Motor neuron (in vitro differentiated cells): Measurements from ENCODE around the gene DGKG. TPM values are rescaled to one million over a fixed set of nuclear protein-coding genes. Genes with fewer than 3 reads are reported as not detected.

Experiments used
- ATAC-seq, 8 experiments: fragments of 200-7000 bp; cut with Tn5 transposase; replicated peaks in 6 of 8; 2 replicates each; pipeline ENCODE4 v1.8.0; 2021; ENCODE audit warnings: mild to moderate bottlenecking in 8 of 8, moderate library complexity in 8 of 8
- H3K27ac ChIP-seq, 2 donors: fragments of 250-450 bp; sonication (Bioruptor Pico); 2 replicates each; pipeline ENCODE4 v1.9.0; 2021; ENCODE audit warnings: antibody characterized with exemption in 2 of 2, mild to moderate bottlenecking in 2 of 2, moderate library complexity in 1 of 2
- H3K4me1 ChIP-seq, 2 donors: fragments of 250-450 bp; sonication (Bioruptor Pico); replicated peaks in 1 of 2; 2 replicates each; pipeline ENCODE4 v1.6.1; 2021; ENCODE audit warnings: antibody characterized with exemption in 2 of 2, mild to moderate bottlenecking in 2 of 2, moderate library complexity in 1 of 2
- H3K4me3 ChIP-seq, 5 donors: fragments of 250-450 bp; sonication (Bioruptor Pico); 2 replicates each; pipeline ENCODE4 v1.9.0; 2021; ENCODE audit warnings: antibody characterized with exemption in 5 of 5, mild to moderate bottlenecking in 5 of 5, moderate library complexity in 4 of 5
- WGBS, 10 experiments: fragments of 450-650 bp; shearing (Covaris generic); methylation state at CpG; one replicate each; pipeline ENCODE4 v1.0.0; 2022; 5-methylcytosine and 5-hydroxymethylcytosine counted together
- in situ Hi-C, 9 experiments: fragments of 400-800 bp; cut with MboI; loops; one replicate each; pipeline ENCODE4 v1.15.0; 2021; ENCODE audit warnings: low sequenced_read_pairs in 9 of 9, low pct_unique_long_range_greater_than_20kb in 2 of 9; ENCODE audit not compliant: unreplicated experiment in 9 of 9
- total RNA-seq, 8 experiments: library from RNA; unstranded; fragments of 300-600 nt; gene quantifications; 2 replicates each; pipeline versions ENCODE4 v1.2.3 to v1.2.4, GENCODE V29; 2022

The DGKG gene
- total RNA-seq, 8 experiments from 2014 or later: 0.05 to 3.1 (median 0.66) TPM; not detected in 1

- Histone ChIP-seq H3K4me3 (peak overlapping the region in 2 of 5 donors; percentile 35 to 39), H3K4me1 (peaks cover 0 to 11% of the 10 kb centered on the region in 2 donors), H3K27ac (no peak overlapping the region)
- ATAC-seq: no peak
- 0 to 42% (median 16%) methylated on average over 1 to 9 of the region's 10 CpGs; no CpG with 5 or more reads in 3 of the 10 experiments for WGBS, 10 experiments
- in situ Hi-C loops: no loop called here
Measured at GRCh38 chr3:186194451-186194811, 167.6 kb downstream of the DGKG start.

- in situ Hi-C loops: no loop called here
- H3K4me1 ChIP-seq: peaks cover 0 to 11% of the 10 kb centered on the region in 2 donors
- H3K27ac ChIP-seq: no peak overlapping the region
- 0 to 20% (median 6%) methylated on average over 1 to 26 of the region's 75 CpGs; no CpG with 5 or more reads in 2 of the 10 experiments for WGBS, 10 experiments
- ATAC-seq: peak; percentile 59 to 98 (median 94)
- peak overlapping the region; percentile 23 to 39 (median 34) for H3K4me3 ChIP-seq
Measured at GRCh38 chr3:186193534-186194450, 168.2 kb downstream of the DGKG start.

- H3K27ac ChIP-seq: no peak overlapping the region
- 25 to 100% (median 70%) methylated on average over 1 to 5 of the region's 6 CpGs; no CpG with 5 or more reads in 1 of the 10 experiments for WGBS, 10 experiments
- in situ Hi-C loops: no loop called here
- no peak overlapping the region for H3K4me3 ChIP-seq
- H3K4me1 ChIP-seq: peaks cover 0 to 11% of the 10 kb centered on the region in 2 donors
- no peak for ATAC-seq
Measured at GRCh38 chr3:186192823-186193222, 169.2 kb downstream of the DGKG start.

GRCh38 chr3:186189492-186189891 is 172.5 kb downstream of the DGKG start:
- 61 to 100% (median 80%) methylated on average over 1 to 2 of the region's 2 CpGs; no CpG with 5 or more reads in 4 of the 10 experiments for WGBS, 10 experiments
- H3K4me3 ChIP-seq: no peak overlapping the region
- H3K27ac ChIP-seq: no peak overlapping the region
- ATAC-seq: no peak
- H3K4me1 ChIP-seq: peaks cover 0 to 6% of the 10 kb centered on the region in 2 donors
- in situ Hi-C loops: no loop called here

GRCh38 chr3:186187401-186188275 is 174.4 kb downstream of the DGKG start:
- 29 to 81% (median 57%) methylated on average over 1 to 11 of the region's 11 CpGs; no CpG with 5 or more reads in 2 of the 10 experiments for WGBS, 10 experiments
- peak in 3 of 8 experiments; percentile 37 to 85 (median 79) for ATAC-seq
- H3K4me3 ChIP-seq: no peak overlapping the region
- no peak overlapping the region for H3K27ac ChIP-seq
- no peaks in the 10 kb centered on the region for H3K4me1 ChIP-seq
- in situ Hi-C loops: no loop called here

- Histone ChIP-seq H3K27ac (no peak overlapping the region), H3K4me1 (peaks cover 0 to under 1% of the 10 kb centered on the region in 2 donors), H3K4me3 (no peak overlapping the region)
- ATAC-seq: no peak
- 0 to 100% (median 50%) methylated on average over 1 to 2 of the region's 2 CpGs; no CpG with 5 or more reads in 5 of the 10 experiments for WGBS, 10 experiments
- in situ Hi-C loops: no loop called here
Measured at GRCh38 chr3:186185194-186185787, 176.7 kb downstream of the DGKG start.

GRCh38 chr3:186184021-186184420 is 178.0 kb downstream of the DGKG start:
- Histone ChIP-seq H3K4me3 (no peak overlapping the region), H3K27ac (no peak overlapping the region), H3K4me1 (peaks cover 0 to 5% of the 10 kb centered on the region in 2 donors)
- in situ Hi-C loops: no loop called here
- WGBS, 10 experiments: 0 to 83% (median 67%) methylated on average over 1 to 2 of the region's 2 CpGs; no CpG with 5 or more reads in 1 of the 10 experiments
- no peak for ATAC-seq

GRCh38 chr3:186182850-186183249 is 179.2 kb downstream of the DGKG start:
- H3K4me3 ChIP-seq: no peak overlapping the region
- ATAC-seq: no peak
- WGBS, 10 experiments: 9 to 95% (median 81%) methylated on average over 3 to 6 of the region's 6 CpGs; no CpG with 5 or more reads in 3 of the 10 experiments
- H3K4me1 ChIP-seq: peaks cover 0 to 5% of the 10 kb centered on the region in 2 donors
- H3K27ac ChIP-seq: no peak overlapping the region
- in situ Hi-C loops: no loop called here

GRCh38 chr3:186181901-186182300 is 180.1 kb downstream of the DGKG start:
- no peak overlapping the region for H3K4me3 ChIP-seq
- no peak overlapping the region for H3K27ac ChIP-seq
- no peak for ATAC-seq
- H3K4me1 ChIP-seq: peaks cover 0 to 5% of the 10 kb centered on the region in 2 donors
- 59 to 100% (median 82%) methylated on average over 1 to 2 of the region's 2 CpGs; no CpG with 5 or more reads in 4 of the 10 experiments for WGBS, 10 experiments
- in situ Hi-C loops: no loop called here

- H3K4me3 ChIP-seq: no peak overlapping the region
- WGBS, 10 experiments: 17 to 72% (median 40%) methylated on average over 1 to 6 of the region's 6 CpGs; no CpG with 5 or more reads in 3 of the 10 experiments
- peak in 1 of 8 experiments; percentile 54 for ATAC-seq
- no peak overlapping the region for H3K27ac ChIP-seq
- in situ Hi-C loops: no loop called here
- H3K4me1 ChIP-seq: peaks cover 0 to 5% of the 10 kb centered on the region in 2 donors
Measured at GRCh38 chr3:186180891-186181481, 181.0 kb downstream of the DGKG start.

- ATAC-seq: peak in 1 of 8 experiments; percentile 62
- H3K4me1 ChIP-seq: peaks cover 0 to 5% of the 10 kb centered on the region in 2 donors
- 35 to 60% (median 38%) methylated on average over 1 to 5 of the region's 5 CpGs; no CpG with 5 or more reads in 6 of the 10 experiments for WGBS, 10 experiments
- in situ Hi-C loops: no loop called here
- no peak overlapping the region for H3K4me3 ChIP-seq
- H3K27ac ChIP-seq: no peak overlapping the region
Measured at GRCh38 chr3:186180151-186180550, 181.9 kb downstream of the DGKG start.

GRCh38 chr3:186178412-186178811 is 183.6 kb downstream of the DGKG start:
- in situ Hi-C loops: no loop called here
- Histone ChIP-seq H3K4me1 (peaks cover 0 to 5% of the 10 kb centered on the region in 2 donors), H3K4me3 (no peak overlapping the region), H3K27ac (no peak overlapping the region)
- 29 to 93% (median 43%) methylated on average over 2 of the region's 4 CpGs; no CpG with 5 or more reads in 3 of the 10 experiments for WGBS, 10 experiments
- ATAC-seq: no peak
